Activated CD4-positive, alpha-beta T cell treated with anti-CD3 and anti-CD28 coated beads, Interleukin-2, amount 50 U/mL, for 16 hours (primary cell): ENCODE measurements around the gene FHL5.
"Not testable (repeated sequence)": the region's sequence is repeated elsewhere in the genome, so short reads cannot be mapped to it uniquely, and the experiment has no call there.

Experiments
- DNase-seq: peaks from one replicate; pipeline ENCODE4 v3.0.0-alpha.2; 2020

The FHL5 gene

DNA sequence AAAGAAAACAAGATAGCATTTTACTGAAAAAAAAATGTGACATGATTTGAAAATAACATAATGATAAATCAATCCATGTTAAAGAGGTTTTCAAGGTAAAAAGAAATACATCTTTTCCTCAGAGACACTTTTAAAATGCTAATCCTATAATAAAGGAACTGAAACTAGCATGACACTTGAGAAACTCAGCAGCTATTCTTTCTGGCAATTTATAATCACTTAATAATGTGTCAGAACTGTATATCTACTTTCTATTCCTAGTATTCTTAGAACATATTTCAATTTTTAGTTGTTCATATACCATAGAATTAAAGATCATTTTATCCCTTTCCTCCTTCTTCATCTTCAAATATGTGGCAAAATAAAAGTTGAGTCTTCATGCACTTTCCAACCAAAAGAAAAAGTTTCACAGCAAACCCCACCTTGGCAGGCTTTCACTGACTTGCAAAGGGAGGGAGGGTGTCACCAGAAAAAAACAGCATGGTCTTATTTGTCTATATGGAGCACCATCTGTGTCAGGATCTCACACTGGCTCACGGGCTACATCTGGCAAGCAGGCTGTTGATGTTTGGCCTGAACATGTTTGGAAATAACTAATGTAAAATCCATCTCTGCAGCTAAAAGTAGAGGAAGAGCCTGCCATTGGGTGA, 48.5 kb downstream of the FHL5 start:
- DNase-seq = no peak

DNA sequence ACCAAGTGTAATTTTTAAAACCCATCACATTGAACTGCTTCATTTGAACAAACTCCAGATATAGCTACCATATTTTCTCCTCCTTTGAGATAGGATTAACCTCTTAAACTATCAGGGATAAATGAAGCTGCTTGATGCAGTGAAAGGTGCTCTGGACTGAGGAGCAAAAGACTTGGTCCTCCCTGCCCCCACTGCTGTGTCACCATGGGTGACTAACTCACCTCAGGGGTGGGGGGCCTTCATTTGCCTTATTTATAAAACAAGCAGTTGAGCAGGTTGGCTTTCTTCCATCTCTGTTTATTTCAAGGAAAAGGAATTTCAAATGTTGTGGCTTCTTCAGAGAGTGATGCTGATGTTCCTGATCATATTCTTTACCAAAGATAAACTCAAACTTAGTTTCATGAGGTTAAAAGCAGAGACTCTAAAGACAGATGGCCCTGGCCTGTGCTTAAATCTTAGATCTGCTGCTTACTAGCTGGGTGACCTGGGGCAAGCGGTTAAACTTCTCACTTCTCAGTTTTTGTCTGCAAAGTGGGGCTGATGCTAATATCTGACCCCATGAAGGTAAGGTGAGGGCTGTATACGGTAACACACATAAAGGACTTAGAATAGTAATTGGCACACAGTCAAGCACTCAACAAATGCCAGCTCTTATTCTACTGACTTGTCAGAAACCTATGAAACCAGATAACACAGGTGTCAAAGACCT, 50.5 kb downstream of the FHL5 start:
- DNase-seq = no peak

DNA sequence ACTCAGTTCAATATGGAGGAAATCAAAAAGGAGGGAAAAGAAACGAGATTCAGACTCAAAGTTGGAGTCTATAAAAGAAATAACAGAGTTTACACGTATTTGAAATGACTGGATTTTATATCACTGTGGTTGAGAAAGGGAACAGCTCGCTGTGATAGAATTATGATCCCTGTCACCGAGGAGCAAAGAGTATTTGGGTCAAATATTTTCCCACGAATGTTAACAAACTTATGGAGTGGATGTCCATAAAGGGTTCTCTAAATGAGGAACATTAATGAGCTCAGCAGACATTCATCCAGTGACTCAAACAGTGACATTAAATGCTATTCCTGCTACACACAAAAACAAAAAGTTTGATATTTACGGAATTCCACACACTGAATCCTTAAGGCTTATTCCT, 57.9 kb downstream of the FHL5 start:
- no peak for DNase-seq

DNA sequence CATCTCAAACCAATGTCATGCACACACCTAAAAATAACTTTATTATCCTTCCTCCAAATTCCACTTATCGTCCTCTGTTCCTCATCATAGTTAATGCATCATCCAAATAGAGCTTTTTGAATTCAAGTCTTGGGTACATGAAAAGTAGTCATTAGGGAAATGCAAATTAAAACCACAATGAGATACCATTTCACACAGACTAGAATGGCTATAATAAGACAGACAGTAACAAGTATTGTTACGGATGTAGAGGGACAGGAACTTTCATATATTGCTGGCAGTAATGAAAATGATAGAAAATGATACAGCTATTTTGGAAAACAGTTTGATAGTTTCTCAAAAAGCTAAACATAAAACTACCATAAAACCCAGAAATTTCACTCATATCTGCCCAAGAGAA, 59.1 kb downstream of the FHL5 start:
- no peak for DNase-seq

DNA sequence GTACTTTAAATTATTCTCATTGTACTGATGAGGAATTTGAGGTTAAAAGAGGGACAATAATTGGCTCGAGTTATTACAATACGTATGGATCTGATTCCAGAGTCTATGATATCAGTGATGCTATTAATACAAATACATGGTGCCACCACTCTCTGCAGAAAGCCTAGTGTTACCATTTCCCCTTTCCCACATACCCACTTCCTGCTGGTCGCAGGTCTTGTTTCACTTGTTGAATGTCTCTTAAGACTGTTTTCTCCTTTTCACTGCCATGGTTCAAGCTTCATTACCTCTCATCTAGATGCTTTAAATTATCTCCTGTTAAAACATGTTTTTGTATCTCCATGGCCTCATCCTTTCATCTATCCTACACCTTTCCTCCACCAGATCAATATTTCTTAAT, 62.0 kb downstream of the FHL5 start:
- DNase-seq = no peak

DNA sequence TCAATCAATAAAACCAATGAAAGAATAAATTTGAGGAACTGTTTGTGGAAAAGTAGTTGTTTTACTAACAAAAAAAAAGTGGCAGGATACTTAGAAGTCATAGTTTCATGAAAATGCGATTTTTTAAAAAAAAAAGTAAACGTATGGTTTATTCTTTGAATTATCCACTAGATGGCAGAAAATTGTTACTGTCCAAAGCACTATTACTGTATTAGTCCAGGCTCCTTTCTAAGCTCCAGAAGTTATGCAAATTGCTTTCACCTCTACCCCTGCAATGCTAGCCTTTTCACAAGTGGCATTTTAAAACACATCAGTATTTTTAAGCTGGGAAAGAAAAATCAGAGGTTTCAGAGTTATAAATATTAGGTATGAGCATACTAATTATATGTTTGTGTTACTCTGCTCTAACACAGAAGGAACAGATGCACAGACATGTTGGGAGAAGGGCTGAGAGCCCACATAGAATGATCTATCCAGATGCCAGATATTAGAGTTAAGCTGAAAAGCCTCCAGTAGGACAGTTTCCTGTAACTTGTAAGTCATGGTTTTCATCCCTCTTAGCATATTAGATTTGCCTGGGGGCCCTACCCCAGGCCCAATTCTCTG, 63.9 kb downstream of the FHL5 start:
- DNase-seq = peak; percentile 25

DNA sequence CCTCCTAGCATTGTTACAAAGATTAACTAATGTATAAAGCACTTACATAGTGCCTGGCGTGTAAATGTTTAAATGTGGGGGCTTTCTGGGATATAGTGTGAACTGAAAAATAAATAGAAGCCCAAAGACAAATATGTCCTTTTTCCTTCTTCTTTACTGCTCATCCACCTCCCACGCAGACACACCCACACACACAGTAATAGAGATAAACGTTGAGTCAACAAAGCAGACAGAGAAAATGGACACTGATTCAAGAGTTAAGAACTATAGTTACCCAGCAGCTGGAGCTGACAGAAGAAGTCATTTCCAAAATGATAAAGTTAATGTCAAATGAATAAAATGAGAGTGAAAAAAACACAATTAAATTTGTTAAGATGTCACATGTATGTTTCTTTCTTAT, 68.3 kb downstream of the FHL5 start:
- DNase-seq = no peak

DNA sequence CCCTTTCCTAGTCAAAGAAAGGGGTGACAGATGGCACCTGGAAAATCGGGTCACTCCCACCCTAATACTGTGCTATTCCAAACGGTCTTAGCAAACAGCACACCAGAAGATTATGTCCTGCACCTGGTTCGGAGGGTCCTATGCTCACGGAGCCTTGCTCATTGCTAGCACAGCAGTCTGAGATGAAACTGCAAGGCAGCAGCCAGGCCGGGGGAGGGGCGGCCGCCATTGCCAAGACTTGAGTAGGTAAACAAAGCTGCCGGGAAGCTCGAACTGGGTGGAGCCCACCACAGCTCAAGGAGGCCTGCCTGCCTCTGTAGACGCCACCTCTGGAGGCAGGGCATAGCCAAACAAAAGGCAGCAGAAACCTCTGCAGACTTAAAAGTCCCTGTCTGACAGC, 75.1 kb downstream of the FHL5 start:
- not testable (repeated sequence) for DNase-seq

DNA sequence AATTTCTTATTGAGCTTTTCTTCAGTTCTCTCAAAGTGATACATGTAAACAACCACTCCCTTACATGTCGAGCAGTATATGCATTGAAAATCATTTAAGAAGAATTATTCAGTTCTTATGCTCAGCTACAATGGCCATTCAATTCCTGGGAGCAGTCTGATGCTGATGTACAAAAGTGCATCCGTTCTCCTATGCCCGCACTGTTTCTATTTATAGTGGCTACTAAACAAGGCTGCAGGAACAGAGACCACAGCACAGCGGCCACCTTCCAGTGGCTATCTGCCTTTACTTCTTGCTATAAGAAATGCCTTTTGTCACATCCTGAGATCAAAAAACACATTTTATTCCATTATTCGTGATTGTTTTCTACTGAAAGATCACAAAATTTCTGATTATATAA, 82.2 kb downstream of the FHL5 start:
- DNase-seq = no peak

DNA sequence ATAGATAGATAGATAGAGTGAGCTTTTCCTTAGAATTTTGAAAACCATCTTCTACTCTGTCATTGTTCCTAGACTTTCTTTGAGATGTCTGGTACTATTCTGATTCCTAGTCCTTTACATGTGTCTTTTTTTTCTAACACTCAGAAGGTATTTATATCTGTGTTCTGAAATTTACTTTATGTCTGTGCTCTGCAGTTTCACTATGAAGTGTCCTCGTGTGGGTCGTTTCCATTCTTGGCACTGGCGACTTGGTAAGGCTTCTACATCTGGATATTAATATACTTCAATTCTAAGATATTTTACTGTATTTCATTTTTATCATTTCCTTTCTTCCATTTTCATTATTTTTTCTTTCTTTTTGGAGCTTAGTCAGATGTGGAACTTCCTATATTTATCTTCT, 87.0 kb downstream of the FHL5 start:
- no peak for DNase-seq

DNA sequence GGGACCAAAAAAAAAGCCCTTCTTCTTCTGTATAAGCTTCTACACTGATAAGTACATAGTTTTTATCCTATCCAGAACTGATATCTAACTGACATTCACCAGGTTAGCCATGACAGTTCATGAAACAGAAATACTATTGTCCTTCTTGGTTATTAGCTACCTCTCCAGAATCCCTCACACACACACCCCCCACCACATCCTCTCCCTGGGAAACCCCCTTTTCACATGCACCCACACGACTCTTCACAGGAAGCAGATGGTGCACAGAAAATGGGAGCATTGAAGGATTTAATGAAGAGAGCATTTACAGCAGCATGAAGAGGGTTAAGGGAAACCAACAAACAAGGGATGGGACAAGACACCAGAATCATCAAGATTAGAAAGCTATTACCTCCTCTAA, 88.9 kb downstream of the FHL5 start:
- DNase-seq = peak; percentile 20

DNA sequence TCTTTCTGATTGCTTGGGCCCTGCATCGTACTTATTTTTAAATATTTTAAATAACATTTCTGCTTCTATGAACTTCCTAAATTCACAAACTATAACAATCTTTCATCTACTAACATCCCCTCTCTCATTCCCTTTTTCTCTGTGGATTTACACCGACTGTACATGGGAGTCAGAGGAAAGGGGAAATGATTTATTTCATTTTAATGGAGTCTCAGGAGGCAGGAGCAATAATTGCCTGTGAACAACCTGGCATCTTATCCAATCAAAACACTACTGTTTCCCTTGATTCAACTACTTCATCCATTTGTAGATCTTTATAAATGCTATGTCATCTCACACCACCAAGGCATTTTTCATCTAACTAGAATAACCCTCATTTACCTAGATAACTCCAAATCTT, 89.6 kb downstream of the FHL5 start:
- no peak for DNase-seq

DNA sequence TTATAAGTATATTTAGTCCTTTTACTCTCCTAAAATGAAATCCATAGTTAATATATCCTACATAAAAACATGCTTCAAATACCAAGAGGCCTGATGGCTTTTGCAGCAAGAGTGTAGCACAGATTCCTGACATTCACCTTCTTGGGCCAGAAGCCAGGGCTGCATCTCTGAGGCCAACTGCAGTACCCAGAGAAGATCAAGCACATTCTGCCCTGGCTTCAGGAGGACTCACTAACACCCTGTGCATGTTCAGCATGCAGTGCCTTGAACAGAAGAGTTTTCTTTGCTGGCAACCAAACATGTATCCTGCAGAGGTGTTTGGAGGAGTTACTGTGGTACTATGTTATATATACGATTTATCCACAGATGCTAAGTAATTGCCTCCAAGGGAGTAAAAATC, 90.3 kb downstream of the FHL5 start:
- DNase-seq = no peak

DNA sequence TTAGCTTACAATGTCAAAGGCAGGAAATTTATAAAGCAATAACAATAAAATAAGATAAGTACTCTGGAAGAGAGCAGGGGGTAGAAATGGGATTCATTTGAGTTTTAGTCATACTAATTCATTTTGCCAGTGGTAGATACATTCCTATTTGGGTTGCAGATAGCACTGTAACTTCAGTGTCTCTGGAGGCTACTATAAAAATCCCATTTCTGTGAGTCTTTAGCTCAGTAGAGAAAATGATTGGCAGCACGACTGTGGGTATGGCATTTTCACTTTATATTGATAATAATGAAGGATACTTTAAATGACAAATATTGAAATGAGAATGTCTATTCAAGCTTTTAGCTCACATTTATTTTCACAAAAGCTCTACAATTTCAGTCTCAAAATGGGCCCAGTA, 93.6 kb downstream of the FHL5 start:
- DNase-seq = no peak

DNA sequence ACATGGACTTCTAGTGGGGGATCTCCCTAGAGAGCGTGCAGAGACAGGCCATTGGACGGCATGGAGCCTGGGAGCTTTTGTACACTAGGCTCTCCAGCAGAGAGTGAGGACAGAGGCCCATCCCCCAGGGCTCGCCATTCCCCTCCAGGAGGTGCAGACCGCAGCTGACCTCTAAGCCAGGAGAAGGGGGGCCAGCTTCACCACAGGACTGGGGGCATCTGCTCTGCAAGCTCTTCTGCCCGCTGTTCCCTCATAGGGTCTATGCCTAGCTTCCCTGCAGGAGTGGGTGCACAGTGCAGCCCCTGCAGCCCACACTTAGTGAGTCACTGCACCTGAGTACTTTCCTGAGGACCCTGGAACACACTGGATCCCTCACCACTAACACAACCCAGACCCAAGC, 94.4 kb downstream of the FHL5 start:
- DNase-seq = no peak

DNA sequence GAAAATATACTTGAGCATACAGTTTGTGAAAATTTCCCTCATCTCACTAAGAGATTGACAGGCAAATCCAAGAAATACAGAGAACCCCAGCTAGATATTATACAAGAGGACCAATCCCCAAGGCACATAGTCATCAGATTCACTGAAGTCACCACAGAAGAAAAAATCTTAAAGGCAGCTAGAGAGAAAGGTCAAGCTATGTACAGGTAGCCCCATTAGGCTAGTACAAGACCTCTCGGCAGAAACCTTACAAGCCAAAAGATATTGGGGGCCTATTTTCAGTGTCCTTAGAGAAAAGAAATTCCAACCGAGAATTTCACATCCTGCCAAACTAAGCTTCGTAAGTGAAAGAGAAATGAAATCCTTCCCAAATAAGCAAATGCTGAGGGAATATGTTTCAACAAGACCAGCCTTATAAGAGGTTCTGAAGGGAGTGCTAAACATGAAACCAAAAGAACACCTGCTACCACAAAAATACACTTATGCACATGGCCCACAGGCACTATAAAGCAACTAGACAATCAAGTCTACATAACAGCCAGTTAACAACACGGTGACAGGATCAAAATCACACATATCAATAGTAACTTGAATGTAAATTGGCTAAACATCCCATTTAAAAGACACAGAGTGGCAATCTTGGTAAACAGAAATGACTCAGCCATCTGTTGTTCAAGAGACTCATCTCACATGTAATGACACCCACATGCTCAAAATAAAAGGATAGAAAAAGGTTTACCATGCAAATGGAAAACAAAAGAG, 96.3 kb downstream of the FHL5 start:
- DNase-seq = peak; percentile 8
